Measurements from ENCODE around the gene ADAMTS7.
"Not testable (repeated sequence)": the region's sequence is repeated elsewhere in the genome, so short reads cannot be mapped to it uniquely, and the experiment has no call there.

ADAMTS7 gene

GRCh38 chr15:78831229-78832207, 20.3 kb upstream of the ADAMTS7 start:
- DNase-seq (ENCODE audit: low read depth) = no peak

GRCh38 chr15:78830514-78831228, 19.4 kb upstream of the ADAMTS7 start:
- DNase-seq (ENCODE audit: low read depth) = no peak

- no peak for DNase-seq (ENCODE audit: low read depth)
Measured at GRCh38 chr15:78828920-78829319, 17.7 kb upstream of the ADAMTS7 start.

GRCh38 chr15:78822514-78822913, 11.2 kb upstream of the ADAMTS7 start:
- DNase-seq (ENCODE audit: low read depth) = no peak

GRCh38 chr15:78811825-78812183, 540 bp upstream of the ADAMTS7 start:
- no peak for DNase-seq (ENCODE audit: low read depth)

- DNase-seq (ENCODE audit: low read depth) = no peak
Measured at GRCh38 chr15:78810362-78811123, 721 bp downstream of the ADAMTS7 start.

GRCh38 chr15:78810003-78810361, 1.3 kb downstream of the ADAMTS7 start:
- no peak for DNase-seq (ENCODE audit: low read depth)

GRCh38 chr15:78808550-78808949, 2.7 kb downstream of the ADAMTS7 start:
- DNase-seq (ENCODE audit: low read depth) = no peak

GRCh38 chr15:78807359-78807758, 3.9 kb downstream of the ADAMTS7 start:
- DNase-seq (ENCODE audit: low read depth) = no peak

- DNase-seq (ENCODE audit: low read depth) = no peak
Measured at GRCh38 chr15:78804391-78804792, 6.9 kb downstream of the ADAMTS7 start.

- no peak for DNase-seq (ENCODE audit: low read depth)
Measured at GRCh38 chr15:78800806-78801205, 10.5 kb downstream of the ADAMTS7 start.

GRCh38 chr15:78800189-78800588, 11.1 kb downstream of the ADAMTS7 start:
- DNase-seq (ENCODE audit: low read depth) = no peak

GRCh38 chr15:78799102-78799501, 12.2 kb downstream of the ADAMTS7 start:
- DNase-seq (ENCODE audit: low read depth) = not testable (repeated sequence)

- not testable (repeated sequence) for DNase-seq (ENCODE audit: low read depth)
Measured at GRCh38 chr15:78798355-78798754, 12.9 kb downstream of the ADAMTS7 start.

- DNase-seq (ENCODE audit: low read depth) = no peak
Measured at GRCh38 chr15:78797951-78798350, 13.3 kb downstream of the ADAMTS7 start.

- DNase-seq (ENCODE audit: low read depth) = no peak
Measured at GRCh38 chr15:78796510-78796909, 14.8 kb downstream of the ADAMTS7 start.

GRCh38 chr15:78795043-78795442, 16.2 kb downstream of the ADAMTS7 start:
- no peak for DNase-seq (ENCODE audit: low read depth)

- DNase-seq (ENCODE audit: low read depth) = not testable (repeated sequence)
Measured at GRCh38 chr15:78794446-78794845, 16.8 kb downstream of the ADAMTS7 start.

GRCh38 chr15:78791357-78791756, 19.9 kb downstream of the ADAMTS7 start:
- DNase-seq (ENCODE audit: low read depth) = no peak

- DNase-seq (ENCODE audit: low read depth) = no peak
Measured at GRCh38 chr15:78790027-78790426, 21.2 kb downstream of the ADAMTS7 start.

- no peak for DNase-seq (ENCODE audit: low read depth)
Measured at GRCh38 chr15:78789615-78790014, 21.6 kb downstream of the ADAMTS7 start.

- no peak for DNase-seq (ENCODE audit: low read depth)
Measured at GRCh38 chr15:78788016-78788660, 23.1 kb downstream of the ADAMTS7 start.
